Psoas muscle (tissue), 8 donors: ENCODE data around the gene TRIB2. TPM values are rescaled to one million over a fixed set of nuclear protein-coding genes. Genes with fewer than 3 reads are reported as not detected.

ENCODE experiments used
- ATAC-seq, 4 donors: fragments of 200-7000 bp; cut with Tn5 transposase; one replicate each; pipeline ENCODE4 v1.9.1; 2020; ENCODE audit warnings: moderate library complexity in 3 of 4, mild to moderate bottlenecking in 2 of 4
- DNase-seq, 2 donors: peaks; one replicate each; pipeline ENCODE4 v3.0.0-alpha.2; 2020
- H3K27ac ChIP-seq: fragments of 200-600 bp; one replicate; pipeline ENCODE4 v1.8.0; 2022
- H3K27me3 ChIP-seq, 3 donors: fragments of 200-600 bp in 1 of 3; one replicate each; pipeline versions ENCODE4 v1.6.1 to v1.8.0; 2013 to 2022; ENCODE audit warnings: low read length in 2 of 3, mild to moderate bottlenecking in 2 of 3, moderate library complexity in 1 of 3; ENCODE audit not compliant: insufficient read depth in 3 of 3
- H3K36me3 ChIP-seq, 2 donors: fragments of 200-600 bp in 1 of 2; one replicate each; pipeline versions ENCODE4 v1.6.1 to v1.8.0; 2013 to 2022; ENCODE audit warnings: low read depth in 1 of 2, mild to moderate bottlenecking in 1 of 2, moderate library complexity in 1 of 2; ENCODE audit not compliant: insufficient read depth in 1 of 2
- H3K4me1 ChIP-seq: fragments of 200-600 bp; one replicate; pipeline ENCODE4 v1.8.0; 2022
- H3K4me3 ChIP-seq: fragments of 200-600 bp; one replicate; pipeline ENCODE4 v1.8.0; 2022; ENCODE audit warnings: mild to moderate bottlenecking
- H3K9me3 ChIP-seq: fragments of 200-600 bp; one replicate; pipeline ENCODE4 v1.8.0; 2022
- WGBS, 3 donors: extraction: QIAGEN DNeasy Blood & Tissue Kit; methylation state at CpG; one replicate each; pipeline versions ENCODE4 v1.1.6 to v1.1.7; 2013; 5-methylcytosine and 5-hydroxymethylcytosine counted together
- intact Hi-C, 2 donors: fragments of 100-400 bp; cut with DNase I; formaldehyde crosslinking; loops; one replicate each; pipeline versions ENCODE4 v1.11.0 to v1.14.2; 2022
- polyA plus RNA-seq, 3 donors: library from polyadenylated mRNA; stranded (reverse); fragments of 200-250 nt; gene quantifications; one replicate each; pipeline ENCODE4 v1.2.3, GENCODE V29; 2013
- total RNA-seq, 4 donors: library from RNA; stranded (reverse); fragmentation: NEBNext Ultra II Directional in 2 of 4; extraction: Animal tissue kit (Norgen Biotek cat#: 25700) in 2 of 4; gene quantifications; one replicate each; pipeline versions ENCODE4 v1.2.1 to v1.2.4, GENCODE V29; 2021 to 2023
- TF ChIP-seq, protein P1 (sequence below): fragments of 200-600 bp; IDR thresholded peaks from one replicate; pipeline ENCODE4 v1.8.0; 2022; ENCODE audit warnings: antibody characterized with exemption
- donor health status: healthy with polysubstance abuse.
- donor health status: DM: no; HTN: no; CAD: no; lungs with moderate emphysema.
- donor health status: Bipolar disorder and iron deficiency.
- donor health status: healthy.
- donor health status: DM: yes; HTN: yes; CAD: no.
- donor health status: DM: no; HTN: no; CAD: no.
- donor health status: DM: no; HTN: no; CAD: no.
- donor health status: DM: yes; HTN: yes; CAD: no.

The TRIB2 gene
- total and polyA plus RNA-seq, 7 donors, result 6.8 to 18.0 (median 12.5) TPM

DNA sequence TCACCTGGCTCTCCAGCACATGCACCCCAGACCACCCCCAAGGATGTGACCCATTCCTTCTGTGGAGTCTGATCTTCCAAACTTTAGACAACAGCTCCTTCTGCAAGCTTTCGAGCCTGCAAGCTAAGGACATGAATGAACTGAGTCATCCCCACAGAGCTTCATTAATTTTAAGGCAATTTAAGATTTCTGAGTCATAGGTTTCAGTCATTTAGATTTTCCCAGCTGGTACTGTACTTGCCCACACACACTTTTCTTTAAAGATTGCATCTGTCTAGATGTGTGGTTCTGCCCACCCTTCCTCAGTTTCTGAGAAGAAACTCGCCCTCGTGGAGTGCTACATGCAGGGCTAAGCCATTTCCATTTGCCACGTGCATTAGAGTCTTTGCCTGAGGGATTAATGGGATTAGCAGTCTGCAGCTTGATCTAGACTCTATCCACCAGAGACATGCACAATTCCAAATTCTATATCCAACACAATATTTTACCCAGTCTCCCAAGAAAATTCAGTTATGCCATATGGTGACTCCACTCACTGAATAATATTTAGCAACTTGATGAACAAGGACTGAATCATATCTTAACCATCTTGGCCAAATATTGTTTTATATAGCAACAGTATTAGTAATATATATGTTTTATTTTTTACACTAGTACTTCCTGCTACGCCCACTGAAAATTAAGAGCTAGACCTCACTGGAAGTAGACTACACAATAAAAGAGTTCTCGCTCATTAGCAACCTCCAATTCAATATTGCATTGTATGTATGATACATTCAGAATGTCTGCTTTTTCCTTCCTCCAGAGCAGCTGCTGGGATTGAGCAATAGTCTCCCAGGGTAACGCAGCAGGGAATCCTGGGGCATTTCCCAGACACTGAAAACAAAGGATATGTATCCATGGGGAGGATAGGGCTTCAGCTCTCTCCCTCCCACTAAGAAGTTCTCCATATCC, 14.3 kb upstream of the TRIB2 start:
- WGBS, 3 donors, result 22 to 36% (median 30%) methylated on average over 7 of the region's 7 CpGs
- Histone ChIP-seq H3K4me3 (no peak overlapping the region), H3K27me3 (no peaks in the 10 kb centered on the region), H3K9me3 (no peaks in the 10 kb centered on the region), H3K27ac (no peak overlapping the region), H3K4me1 (no peaks in the 10 kb centered on the region), H3K36me3 (no peaks in the 10 kb centered on the region)
- intact Hi-C loops, result no loop called here
- TF ChIP-seq, protein P1, sequence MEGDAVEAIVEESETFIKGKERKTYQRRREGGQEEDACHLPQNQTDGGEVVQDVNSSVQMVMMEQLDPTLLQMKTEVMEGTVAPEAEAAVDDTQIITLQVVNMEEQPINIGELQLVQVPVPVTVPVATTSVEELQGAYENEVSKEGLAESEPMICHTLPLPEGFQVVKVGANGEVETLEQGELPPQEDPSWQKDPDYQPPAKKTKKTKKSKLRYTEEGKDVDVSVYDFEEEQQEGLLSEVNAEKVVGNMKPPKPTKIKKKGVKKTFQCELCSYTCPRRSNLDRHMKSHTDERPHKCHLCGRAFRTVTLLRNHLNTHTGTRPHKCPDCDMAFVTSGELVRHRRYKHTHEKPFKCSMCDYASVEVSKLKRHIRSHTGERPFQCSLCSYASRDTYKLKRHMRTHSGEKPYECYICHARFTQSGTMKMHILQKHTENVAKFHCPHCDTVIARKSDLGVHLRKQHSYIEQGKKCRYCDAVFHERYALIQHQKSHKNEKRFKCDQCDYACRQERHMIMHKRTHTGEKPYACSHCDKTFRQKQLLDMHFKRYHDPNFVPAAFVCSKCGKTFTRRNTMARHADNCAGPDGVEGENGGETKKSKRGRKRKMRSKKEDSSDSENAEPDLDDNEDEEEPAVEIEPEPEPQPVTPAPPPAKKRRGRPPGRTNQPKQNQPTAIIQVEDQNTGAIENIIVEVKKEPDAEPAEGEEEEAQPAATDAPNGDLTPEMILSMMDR, result no peak
- peak in 3 of 4 donors; percentile 38 to 61 (median 58) for ATAC-seq
- no peak for DNase-seq

DNA sequence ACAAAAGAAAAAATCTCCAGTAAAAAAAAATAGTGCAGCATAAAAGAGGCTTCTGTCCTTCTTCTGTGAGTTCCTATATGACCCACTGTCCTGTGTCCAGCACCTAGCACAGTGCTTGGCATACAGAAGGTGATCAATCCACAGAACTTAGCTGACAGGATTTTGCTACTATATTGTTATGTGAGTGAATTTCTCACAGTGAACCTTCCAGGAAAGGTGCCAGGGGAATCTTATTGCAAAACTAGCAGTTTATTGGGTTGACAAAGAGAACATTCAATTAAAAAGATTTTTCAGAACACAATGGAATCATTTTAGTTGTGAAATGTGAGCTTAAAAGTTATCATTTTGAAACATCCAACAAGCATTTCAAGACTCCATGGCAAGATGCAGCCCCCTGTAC, 12.4 kb upstream of the TRIB2 start:
- intact Hi-C loops, result no loop called here
- TF ChIP-seq, protein P1, result no peak
- DNase-seq (no peak), ATAC-seq (no peak)
- H3K36me3 ChIP-seq, result no peaks in the 10 kb centered on the region
- no peaks in the 10 kb centered on the region for H3K9me3 ChIP-seq
- H3K27ac ChIP-seq, result no peak overlapping the region
- no peaks in the 10 kb centered on the region for H3K27me3 ChIP-seq
- H3K4me1 ChIP-seq, result no peaks in the 10 kb centered on the region
- H3K4me3 ChIP-seq, result no peak overlapping the region

DNA sequence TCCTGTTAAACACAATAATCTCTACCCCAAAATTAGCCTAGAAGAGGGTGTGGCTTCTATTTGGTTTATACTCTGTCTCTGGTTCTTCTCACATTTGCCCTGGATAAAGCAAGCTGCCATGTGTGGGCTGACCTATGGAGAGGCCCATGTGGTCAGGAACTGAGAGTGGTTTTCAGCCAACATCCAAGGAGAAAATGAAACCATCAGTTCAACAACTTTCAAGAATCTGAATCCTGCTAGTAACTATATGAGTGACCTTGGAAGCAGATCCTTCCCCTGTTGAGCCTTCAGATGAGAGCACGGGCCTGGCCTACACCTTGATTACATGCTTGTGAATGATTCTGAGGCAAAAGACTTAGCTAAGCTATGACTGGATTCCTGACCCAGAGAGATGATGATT, 11.5 kb upstream of the TRIB2 start:
- H3K27me3 ChIP-seq, result no peaks in the 10 kb centered on the region
- no peaks in the 10 kb centered on the region for H3K9me3 ChIP-seq
- DNase-seq, result no peak
- no peak overlapping the region for H3K27ac ChIP-seq
- intact Hi-C loops, result no loop called here
- no peaks in the 10 kb centered on the region for H3K36me3 ChIP-seq
- H3K4me3 ChIP-seq, result no peak overlapping the region
- 91 to 100% (median 100%) methylated on average over 1 of the region's 1 CpG for WGBS, 3 donors
- ATAC-seq, result no peak
- TF ChIP-seq, protein P1, result no peak
- H3K4me1 ChIP-seq, result no peaks in the 10 kb centered on the region

DNA sequence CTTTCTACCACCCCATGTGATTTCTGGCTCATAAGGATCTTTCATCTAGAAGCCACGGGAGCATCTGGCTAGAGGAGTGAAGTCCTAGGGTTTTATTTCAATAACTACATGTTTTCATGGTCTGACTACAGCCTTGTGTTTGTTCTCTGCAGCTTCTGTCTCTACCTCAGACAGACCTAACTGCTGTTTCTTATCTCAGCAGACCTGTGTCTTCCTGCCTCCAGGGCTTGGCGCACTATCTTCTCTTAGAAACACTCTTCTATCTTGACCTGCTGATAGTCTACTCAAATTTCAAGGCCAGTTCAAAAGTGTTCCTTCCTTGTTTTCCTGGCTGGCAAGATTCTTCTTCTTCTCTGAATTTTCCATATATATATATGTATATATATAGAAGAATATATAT, 11.0 kb upstream of the TRIB2 start:
- Histone ChIP-seq H3K9me3 (no peaks in the 10 kb centered on the region), H3K4me1 (no peaks in the 10 kb centered on the region), H3K27ac (no peak overlapping the region), H3K27me3 (no peaks in the 10 kb centered on the region), H3K4me3 (no peak overlapping the region), H3K36me3 (no peaks in the 10 kb centered on the region)
- DNase-seq (no peak), ATAC-seq (no peak)
- intact Hi-C loops, result no loop called here
- TF ChIP-seq, protein P1, result no peak
- 92 to 96% (median 95%) methylated on average over 2 of the region's 2 CpGs for WGBS, 3 donors
